GM18907 (cell line): ENCODE data around the gene RUNX1.
"Not testable (repeated sequence)": the region's sequence is repeated elsewhere in the genome, so short reads cannot be mapped to it uniquely, and the experiment has no call there.

Experiments used
- ATAC-seq: cut with Tn5 transposase; IDR thresholded peaks from one replicate; pipeline ENCODE4 v1.9.1; 2021; ENCODE audit warnings: mild to moderate bottlenecking, moderate library complexity; ENCODE audit not compliant: unreplicated experiment

The RUNX1 gene

GRCh38 chr21:34994766-34995631 is 54.1 kb downstream of the RUNX1 start:
- ATAC-seq = no peak

- ATAC-seq = not testable (repeated sequence)
These were observed 55.6 kb downstream of the RUNX1 start for GRCh38 chr21:34993521-34993921.

- ATAC-seq = no peak
These were observed 56.2 kb downstream of the RUNX1 start for GRCh38 chr21:34992736-34993398.

GRCh38 chr21:34992180-34992579 is 56.9 kb downstream of the RUNX1 start:
- ATAC-seq = no peak

- no peak for ATAC-seq
These were observed 57.6 kb downstream of the RUNX1 start for GRCh38 chr21:34991366-34991957.

- no peak for ATAC-seq
These were observed 58.3 kb downstream of the RUNX1 start for GRCh38 chr21:34990842-34991241.

- no peak for ATAC-seq
These were observed 59.6 kb downstream of the RUNX1 start for GRCh38 chr21:34989337-34990151.

- no peak for ATAC-seq
These were observed 60.5 kb downstream of the RUNX1 start for GRCh38 chr21:34988625-34989024.

- no peak for ATAC-seq
These were observed 61.0 kb downstream of the RUNX1 start for GRCh38 chr21:34988139-34988538.

- no peak for ATAC-seq
These were observed 61.5 kb downstream of the RUNX1 start for GRCh38 chr21:34987501-34988072.

- ATAC-seq = peak; percentile 79
These were observed 62.3 kb downstream of the RUNX1 start for GRCh38 chr21:34986561-34987500.

- no peak for ATAC-seq
These were observed 64.6 kb downstream of the RUNX1 start for GRCh38 chr21:34984356-34985058.

GRCh38 chr21:34983680-34984086 is 65.4 kb downstream of the RUNX1 start:
- ATAC-seq = peak; percentile 37

- no peak for ATAC-seq
These were observed 67.3 kb downstream of the RUNX1 start for GRCh38 chr21:34981791-34982190.

- ATAC-seq = no peak
These were observed 68.5 kb downstream of the RUNX1 start for GRCh38 chr21:34980423-34981115.

- no peak for ATAC-seq
These were observed 69.7 kb downstream of the RUNX1 start for GRCh38 chr21:34979383-34979782.

- no peak for ATAC-seq
These were observed 71.8 kb downstream of the RUNX1 start for GRCh38 chr21:34977333-34977732.
